NCI-H345 (cell line): ENCODE data around the gene LOXHD1.

Experiments
- DNase-seq: peaks from one replicate; lab custom pipeline; 2025; lab: John Stamatoyannopoulos, UW

The LOXHD1 gene

DNA sequence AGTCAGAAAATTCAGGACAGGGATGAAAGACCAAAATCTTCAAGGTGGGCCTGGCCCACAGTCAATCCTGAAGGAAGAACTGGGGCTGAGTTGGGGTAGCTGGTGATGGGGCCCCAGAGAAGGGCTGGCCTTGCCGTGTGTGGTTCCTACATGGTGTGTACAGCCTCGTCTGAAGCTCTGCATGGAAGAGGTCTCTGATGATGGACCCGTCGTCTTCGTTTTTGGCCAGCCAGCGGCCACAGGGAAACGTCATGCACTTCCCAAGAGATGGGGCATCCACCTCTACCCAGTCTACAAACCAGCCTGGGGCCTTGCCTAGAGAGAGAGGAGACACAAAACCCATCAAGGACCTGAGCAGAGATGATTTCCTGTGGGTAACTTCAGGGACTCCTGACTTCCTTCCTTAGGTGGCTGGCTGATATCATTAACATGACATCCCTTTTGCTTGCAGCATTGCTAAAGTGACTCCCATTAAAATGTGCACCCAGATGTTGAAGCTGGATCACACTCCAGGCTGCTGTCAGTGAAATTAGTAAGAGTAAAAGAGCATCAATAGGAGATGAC, 115.3 kb downstream of the LOXHD1 start:
- no peak for DNase-seq

DNA sequence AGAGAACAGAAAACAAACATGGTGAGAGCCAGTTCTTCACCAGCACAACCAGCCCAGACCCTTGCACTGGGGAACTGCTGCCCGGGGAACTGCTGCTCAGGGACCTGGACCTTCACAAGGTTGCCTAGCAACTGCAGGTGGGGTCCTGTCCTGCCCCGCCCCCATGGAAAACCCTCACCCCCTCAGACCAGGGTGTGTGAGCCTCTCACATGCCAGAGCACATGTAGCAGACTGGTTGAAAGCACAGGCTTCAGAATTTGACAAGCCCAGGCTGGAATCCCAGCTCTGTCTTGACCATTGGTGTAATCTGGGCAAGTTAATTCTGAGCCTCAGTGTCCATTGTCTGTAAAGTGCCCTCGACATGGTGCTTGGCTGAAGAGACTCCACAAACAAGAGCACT, 118.6 kb downstream of the LOXHD1 start:
- no peak for DNase-seq

DNA sequence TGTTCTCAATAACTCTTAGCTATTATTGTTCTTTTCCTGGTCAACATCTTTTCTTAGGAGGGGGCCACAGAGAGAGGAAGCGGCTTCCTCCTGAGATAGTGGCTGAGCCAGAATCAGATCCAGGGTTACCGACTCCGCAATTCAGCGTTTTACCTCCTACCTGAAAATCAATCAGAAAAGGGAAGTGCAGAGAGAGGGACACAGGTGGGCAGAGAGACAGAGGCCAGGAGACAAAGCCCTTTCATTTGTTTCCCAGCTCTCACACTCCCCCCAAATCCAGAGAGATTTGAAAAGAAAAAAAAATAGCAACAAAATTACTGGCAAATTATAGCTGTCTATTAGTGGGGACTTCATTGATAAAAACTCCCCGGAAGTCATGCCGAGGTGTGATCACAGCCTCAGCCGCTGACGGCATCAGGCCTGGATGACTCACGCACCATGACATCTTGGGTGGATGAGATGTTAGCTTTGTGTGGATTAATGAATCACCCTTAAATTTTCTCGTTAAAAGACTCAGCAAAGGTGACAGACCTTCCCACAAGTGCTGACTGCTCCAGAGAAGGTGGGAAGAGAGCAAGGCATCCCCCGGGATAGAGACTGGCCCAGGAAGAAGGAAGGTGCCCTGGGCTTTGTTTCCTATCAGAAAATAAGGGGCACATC, 120.7 kb downstream of the LOXHD1 start:
- DNase-seq, result no peak

DNA sequence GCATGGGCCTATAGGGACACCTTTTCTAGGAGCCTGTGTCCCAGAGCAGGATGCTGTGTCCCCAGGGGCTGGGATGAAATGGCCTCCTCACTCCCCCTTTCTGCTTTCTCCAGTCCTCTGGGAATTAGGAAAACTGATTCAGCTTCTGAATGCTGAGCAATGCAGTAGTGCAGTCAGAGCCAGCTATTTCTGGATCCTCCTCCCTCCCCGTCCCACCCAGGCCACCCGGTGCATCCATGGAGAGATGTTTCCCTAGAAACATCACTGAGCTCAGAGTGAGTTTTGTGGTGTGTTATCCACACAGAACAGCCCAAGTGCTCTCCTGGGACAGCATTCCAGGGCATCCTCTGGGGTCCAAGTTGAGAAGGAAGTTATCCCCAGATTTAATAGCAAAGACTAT, 125.5 kb downstream of the LOXHD1 start:
- no peak for DNase-seq

DNA sequence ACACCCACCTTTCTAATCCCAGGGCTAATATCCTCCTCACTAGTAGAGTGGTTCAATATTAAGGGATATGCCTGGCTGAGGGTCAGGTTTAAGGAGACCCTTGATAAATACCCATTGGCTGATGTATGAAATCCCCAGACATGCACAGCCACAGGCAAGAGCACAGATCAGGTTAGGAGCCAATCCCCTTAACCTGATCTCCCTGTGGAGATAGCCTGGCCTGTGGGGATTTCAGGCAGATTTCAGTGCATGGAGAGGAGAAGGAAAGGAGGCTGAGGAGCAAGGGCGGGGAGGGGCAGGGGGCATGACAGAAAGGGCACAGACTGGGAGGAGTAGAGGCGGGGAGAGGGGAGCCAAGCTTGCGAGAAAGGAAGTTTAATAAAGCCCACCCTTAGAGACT, 129.0 kb downstream of the LOXHD1 start:
- DNase-seq, result no peak

DNA sequence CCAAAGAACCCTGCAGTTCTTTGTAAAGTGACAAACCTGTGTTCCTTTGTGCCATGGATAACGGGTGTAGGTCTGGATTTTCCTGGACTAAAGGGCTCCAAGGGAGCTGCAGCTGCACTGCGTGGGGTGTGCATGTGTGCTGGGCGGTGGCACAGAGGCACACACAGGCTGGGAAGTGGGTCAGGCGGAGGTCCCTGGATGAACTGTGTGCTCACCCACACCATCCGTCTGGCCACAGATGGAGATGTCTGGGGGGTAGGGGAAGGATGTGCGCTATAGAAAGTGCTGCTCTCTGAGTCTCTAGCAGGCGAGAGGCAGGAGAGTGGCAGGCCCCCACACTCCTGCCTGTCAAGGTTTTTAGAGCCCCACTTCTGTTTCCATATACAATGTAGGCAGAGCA, 137.2 kb downstream of the LOXHD1 start:
- DNase-seq, result no peak

DNA sequence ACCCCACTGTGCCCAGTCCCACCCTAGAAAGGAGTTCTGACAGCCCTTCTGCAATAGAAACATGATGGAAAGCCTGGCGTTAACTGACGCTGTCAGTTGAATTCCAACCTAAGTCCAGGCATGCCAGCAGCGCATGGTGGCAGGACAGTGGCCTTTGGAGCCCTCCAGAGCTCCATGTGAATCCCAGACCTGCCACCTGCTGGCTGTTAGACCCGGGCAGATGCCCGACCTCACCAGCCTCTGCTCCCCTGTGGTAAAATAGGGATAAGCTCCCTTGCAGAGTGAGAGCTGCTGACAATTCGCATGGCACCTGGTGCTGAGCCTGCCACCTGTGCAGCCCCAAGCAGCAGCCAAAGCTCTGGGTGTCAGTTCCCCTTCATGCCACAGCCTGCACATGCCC, 138.6 kb downstream of the LOXHD1 start:
- DNase-seq, result no peak

DNA sequence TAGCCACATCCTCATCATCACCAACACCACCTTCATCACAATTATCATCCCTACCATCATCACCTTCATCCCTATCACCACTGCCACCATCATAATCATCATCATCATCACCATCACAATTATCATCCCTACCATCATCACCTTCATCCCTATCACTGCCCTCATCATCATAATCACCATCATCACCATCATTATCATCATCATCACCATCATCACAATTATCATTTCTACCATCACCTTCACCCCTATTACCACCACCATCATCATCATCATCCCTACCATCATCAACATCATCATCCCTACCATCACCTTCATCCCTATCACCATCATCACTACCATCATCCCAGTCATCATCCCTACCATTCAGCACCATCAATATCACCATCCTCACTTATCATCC, 140.5 kb downstream of the LOXHD1 start:
- DNase-seq, result no peak

DNA sequence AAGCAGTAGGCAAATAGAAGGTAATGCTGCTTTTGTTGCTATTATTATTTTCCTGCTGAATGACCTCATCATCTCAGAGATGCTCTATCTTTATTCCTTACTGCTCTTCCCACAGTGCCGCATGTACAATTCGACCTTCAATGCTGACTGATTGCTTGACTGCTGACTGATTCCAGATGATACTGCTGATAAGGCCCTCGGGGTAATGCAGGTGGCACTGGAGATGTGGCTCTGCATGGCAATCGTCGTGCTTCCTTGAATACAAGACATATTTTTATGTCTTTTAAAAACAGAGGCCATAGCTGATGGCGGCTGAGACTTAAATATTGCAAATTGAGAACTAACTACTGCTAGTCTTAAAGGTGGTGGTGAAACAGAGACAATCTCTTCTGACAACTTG, 146.6 kb downstream of the LOXHD1 start:
- no peak for DNase-seq

DNA sequence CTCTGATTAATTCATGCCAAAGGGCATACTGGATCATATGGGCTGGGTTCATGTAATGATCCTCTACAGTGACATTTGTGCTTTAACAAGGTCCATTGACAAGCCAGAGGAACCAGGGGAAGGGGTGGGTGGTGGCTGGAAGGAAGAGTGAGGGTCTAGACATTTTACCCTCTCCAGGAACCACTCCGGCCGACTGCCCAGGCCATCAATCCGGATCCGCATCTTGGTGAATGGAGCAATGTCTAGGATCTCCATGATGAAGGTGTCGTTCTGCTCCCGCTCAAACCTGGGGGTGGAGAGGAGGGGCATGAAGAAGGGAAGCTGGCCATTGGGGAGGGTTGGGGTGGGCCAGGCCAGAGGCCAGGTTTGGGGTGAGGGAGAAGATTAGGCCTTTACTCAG, 147.5 kb downstream of the LOXHD1 start:
- no peak for DNase-seq

DNA sequence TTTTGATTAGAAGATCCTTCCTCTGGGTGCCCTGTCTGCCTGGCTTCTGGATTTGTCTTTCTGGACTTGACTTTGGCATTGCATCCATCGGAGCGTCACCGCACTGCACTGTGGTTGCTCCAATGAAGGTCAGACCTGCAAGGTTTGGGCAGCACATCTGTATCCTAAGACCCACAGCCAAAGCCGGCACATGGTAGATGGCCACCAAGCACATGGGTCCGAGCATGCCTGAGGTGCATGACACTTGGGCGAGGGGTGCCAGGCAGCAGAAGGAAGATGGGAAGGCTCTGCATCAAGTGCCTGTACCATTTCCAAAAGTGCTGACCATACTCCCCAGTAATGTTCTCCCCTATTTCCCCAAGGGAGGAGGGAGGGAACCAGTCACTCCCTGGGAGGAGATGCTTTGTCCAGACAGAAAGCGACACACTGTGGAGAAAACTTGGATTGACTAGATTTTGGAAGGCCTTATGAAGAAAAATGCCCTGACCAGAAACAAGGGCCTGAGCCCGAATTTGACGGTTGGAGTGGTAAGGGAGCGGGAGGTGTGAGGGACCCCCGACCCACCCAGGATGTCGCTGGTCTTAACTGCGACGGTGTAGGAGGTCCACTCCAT, 149.9 kb downstream of the LOXHD1 start:
- DNase-seq, result no peak

DNA sequence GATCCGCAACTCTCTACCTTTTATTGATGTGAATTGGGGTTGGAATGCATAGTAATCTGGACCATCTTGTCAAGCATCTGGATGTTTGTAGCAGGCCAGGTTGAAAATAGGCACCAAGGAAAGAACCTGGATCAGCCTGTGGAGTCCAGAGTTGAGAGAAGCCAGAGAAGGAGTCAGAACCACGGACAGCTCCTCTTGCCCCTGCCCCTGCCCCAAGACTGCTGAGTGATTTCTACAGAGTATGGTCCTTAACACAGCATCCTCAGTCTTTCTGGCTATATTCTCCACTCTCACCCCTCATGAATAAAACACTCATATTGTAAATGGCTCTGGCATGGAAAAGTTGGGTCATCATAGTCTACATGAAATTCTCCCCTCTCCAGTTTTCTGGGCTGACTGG, 154.6 kb downstream of the LOXHD1 start:
- DNase-seq, result no peak

DNA sequence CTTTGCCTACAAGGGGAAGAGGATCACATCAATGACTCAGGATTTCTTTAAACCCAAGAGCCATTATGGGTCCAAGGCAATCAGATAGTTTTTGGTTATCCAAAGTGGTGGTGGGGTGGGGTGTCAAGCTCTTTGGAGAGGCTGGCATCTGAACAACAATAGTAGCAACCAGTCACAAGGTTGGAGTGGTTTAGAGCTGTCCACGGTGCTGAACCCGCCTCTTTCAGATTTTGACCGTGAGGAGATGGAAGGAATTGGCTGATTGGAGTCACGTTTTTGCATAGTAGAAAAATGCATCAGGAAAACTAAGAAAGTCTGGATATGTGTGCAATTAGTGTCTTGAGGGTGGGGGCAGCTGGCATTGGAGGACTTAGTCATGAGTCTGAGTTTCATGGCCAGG, 159.9 kb downstream of the LOXHD1 start:
- DNase-seq, result no peak

DNA sequence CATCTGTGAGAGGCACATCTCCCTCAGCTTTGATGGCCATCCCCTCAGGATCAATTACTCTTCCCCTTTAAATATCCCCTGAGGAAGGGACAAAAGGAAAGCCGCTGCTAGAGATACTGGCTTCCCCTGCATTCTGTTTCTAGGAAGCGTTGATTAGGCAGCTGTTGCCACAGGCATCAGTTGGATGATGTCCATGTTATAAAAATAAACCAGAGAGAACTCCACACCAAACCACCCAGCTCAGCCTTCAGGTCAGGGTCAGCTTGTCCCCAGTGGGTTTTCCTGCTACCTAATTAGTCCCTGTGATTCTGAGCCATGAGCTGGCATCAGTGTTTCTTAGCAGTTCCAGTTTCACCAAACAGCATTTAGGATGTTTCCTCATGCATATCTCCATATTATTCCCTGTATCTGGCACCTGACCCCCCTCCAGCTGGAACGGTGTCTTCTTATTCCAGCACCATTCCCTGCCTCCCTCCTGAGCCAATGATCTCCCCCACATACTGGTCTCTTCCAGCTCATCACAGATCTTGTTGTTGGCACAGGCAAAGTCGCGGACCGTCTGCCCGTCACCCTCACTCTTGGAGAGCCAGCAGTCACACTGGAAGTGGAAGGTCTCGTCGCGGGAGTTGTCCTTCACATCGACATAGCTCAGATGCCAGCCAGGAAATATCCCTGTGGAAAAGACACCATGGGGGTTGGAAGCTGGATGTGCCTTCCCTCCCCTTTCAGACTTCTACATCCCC, 168.4 kb downstream of the LOXHD1 start:
- DNase-seq, result no peak

DNA sequence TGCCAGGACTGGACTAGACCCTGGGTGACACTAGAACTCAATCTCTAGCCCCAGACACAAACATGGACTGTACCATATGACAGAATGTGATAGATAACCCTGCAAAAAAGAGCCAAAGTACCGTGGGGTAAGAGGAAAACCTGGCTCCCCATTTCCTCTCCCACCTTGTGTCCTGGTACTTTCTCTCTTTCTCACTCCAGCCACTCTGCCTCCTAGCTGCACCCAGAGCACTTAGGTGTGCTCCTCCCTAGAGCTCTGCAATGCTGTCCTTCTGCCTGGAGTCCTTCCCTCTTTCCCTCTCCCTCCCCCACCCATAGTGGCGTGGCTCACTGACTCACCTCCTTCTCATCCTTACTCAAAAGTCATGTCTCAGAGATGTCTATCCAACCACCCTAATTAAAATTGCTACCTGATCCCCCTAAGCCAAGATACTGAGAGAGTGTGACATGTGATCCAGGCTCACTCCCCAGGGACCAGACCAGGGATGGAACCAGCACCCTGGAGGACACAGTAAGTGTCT, 171.3 kb downstream of the LOXHD1 start:
- no peak for DNase-seq

DNA sequence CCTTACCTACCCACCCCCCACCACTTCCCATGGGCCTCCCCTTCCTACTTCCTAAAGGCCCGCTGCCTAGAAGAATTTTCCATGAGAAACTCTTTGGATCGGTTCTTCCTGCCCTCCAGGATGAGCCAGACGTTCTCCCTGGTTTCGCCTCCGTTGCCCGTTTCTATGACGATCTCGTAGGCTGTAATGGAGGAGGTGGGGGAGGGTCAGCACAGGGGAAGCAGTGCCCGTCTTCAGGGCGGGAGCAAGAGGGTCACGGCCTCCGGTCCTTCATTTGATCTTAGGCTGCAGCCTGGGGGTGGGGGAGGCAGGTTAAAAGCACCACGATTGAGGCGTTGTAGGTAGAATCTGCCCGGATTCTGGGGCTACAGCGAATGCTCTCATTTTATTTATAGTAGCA, 172.0 kb downstream of the LOXHD1 start:
- no peak for DNase-seq

DNA sequence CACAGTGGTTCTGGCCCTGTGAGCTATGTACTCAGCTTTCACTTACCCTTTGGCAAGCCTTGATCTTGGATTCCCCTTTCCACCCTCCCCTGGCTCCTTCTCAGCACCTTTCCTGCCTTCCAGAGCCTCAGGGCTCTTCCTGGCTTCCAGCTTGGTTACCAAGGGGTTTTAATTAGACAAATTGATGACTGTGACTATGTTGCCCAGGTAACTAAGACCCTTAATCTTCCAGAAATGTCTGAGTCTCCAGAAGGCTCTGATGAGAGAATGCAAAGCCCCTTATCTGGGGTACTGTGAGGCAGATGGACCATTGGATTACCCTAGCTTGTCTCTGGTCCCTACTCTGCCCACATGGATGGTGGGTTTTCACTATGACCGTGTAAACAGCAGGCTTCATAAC, 174.2 kb downstream of the LOXHD1 start:
- no peak for DNase-seq

DNA sequence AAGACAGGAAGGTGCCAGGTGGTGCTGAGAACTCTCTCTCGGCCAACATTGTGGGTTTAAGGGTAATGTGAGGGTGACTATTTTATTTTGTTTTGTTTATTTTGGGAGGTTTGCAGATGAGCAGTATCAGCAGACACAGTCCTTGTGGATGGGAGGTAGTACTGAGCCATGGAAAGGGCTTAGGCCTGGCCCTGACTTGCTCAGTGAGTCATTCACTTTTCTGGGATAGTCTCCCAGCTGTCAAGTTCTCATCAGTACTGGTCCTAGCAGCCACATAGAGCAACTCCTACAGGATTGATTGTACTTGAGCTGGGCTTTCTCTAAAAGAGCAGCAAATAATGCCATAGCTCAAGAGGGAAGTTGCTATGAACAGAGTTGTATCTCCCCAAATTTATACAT, 175.2 kb downstream of the LOXHD1 start:
- no peak for DNase-seq

DNA sequence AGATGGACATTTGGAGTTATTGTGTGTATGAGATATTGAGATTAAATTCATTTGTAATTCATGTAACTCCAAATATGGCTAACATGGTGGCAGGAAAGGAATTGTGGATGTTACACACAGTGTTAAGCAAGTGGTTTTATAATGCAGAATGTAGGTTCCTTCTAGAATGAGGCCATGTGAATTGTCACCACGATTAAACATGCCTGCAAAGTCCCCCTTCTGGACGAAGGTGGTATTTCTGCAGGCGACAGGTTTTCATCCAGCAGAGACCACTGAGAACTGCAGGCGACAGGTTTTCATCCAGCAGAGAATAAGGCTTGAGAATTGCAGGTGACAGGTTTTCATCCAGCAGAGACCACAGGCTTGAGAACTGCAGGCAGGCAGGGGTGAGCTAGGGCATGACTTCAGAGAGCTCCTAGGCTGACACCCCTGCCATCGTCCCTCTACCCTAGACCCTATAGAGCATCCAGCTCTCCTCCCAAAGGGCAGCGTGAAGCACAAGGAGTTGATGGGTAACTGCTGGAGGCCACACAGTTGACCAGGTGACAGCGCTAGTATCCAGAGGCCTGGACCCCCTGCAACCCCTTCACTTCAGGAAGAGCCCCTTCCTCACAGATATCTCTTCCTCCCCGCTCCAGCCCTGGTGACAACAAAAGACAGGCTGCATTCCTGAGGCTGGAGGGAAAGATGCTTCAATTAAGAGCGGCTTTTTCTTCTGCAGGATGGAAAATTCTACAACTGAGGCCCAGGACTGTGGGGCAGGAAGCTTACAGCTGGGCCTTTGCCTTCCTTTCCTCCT, 175.8 kb downstream of the LOXHD1 start:
- peak; percentile 47 for DNase-seq

DNA sequence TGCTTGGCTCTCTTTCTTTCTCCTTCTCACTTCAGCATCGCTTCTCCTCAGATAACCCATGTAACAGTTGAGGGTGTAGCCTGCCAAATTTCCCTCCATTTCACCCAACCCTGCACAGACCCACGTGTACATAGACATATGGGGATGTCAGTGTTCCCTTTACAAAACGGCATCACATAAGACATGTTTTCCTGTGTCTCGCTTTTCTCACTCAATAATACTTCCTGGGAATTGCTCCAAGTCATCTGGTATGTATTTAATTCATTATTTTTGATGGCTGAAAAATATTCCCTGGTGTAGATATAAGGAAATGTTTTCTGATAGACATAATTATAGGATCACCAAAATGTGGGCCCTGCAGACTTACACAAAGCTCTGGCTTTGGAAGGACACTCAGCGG, 176.8 kb downstream of the LOXHD1 start:
- DNase-seq, result no peak

DNA sequence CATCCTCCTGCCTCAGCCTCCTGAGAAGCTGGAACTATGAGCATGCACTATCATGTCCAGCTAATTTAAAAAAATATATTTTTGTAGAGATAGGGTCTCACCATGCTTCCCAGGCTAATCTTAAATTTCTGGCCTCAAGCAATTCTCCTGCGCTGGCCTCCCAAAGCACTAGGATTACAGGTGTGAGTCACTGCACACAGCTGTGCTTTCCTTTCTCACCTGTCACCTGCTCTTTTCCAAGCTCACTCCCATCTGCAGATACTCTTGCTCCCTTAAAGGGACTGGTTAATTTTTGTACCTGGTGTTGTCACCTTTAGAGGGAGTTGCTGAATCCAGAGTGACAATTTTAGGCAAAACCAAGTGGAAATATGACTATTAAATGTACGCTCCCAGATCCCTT, 178.2 kb downstream of the LOXHD1 start:
- no peak for DNase-seq

DNA sequence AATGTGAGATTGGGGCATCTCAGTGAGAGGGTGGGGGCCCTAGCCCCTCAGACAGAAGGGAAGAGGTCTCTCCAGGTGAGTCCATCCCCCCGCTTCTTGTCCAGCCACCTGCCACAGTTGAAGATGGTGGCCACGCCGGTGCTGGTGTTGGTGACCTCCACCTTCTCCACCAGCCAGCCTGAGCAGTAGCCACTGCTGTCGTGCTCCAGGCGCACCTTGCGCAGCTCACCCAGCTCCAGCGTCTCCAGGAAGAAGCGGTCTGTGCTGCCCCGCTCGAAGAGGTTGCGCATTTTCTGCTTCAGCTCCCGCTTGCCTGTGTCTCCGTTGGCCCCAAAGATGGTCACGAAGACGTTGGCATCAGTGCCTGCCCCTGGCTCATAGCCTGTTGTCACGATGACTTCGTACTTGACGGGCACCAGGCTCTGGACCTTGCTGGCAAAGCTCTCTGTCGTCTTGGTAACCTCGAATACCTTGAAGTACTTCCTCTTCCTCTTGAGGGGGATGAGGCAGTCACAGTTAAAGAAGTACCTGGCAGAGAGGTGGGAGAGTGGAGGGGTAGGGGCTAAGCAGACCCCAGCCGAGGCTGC, 179.5 kb downstream of the LOXHD1 start:
- no peak for DNase-seq
